K562 (cell line): ENCODE data around the gene SLC35E3. TPM values are rescaled to one million over a fixed set of nuclear protein-coding genes. Genes with fewer than 3 reads are reported as not detected.
A peak's percentile ranks its signal among the peaks of the same experiment; 100 is the strongest.

Experiments used
- EP400 ChIP-seq: fragments of 450-650 bp; IDR thresholded peaks from 2 replicates; pipeline ENCODE4 v1.6.1; 2017; ENCODE audit warnings: antibody characterized with exemption, mild to moderate bottlenecking, moderate library complexity
- HDAC1 ChIP-seq, 2 experiments: fragments of 450-650 bp; IDR thresholded peaks; 2 replicates each; pipeline ENCODE4 v1.6.1; 2016 to 2017; ENCODE audit warnings: inconsistent platforms in 1 of 2, mild to moderate bottlenecking in 1 of 2, moderate library complexity in 1 of 2
- MGA ChIP-seq: fragments of 450-650 bp; IDR thresholded peaks from 2 replicates; pipeline ENCODE4 v1.6.1; 2016; ENCODE audit warnings: mild to moderate bottlenecking, moderate library complexity
- SAFB2 ChIP-seq: fragments of 200-400 bp; formaldehyde crosslinking; IDR thresholded peaks from 2 replicates; pipeline ENCODE4 v1.6.1; 2018; ENCODE audit warnings: borderline replicate concordance, low read length, low read depth, moderate library complexity; ENCODE audit not compliant: severe bottlenecking
- SAP30 ChIP-seq: fragments of 200-600 bp; sonication (generic); IDR thresholded peaks from 2 replicates; pipeline ENCODE4 v1.6.1; 2012; ENCODE audit warnings: borderline replicate concordance, low read depth, mild to moderate bottlenecking, moderate library complexity, low read length, control low read depth, inconsistent platforms; ENCODE audit not compliant: insufficient read depth, poor library complexity, severe bottlenecking
- SMAD1 ChIP-seq: fragments of 150-350 bp; IDR thresholded peaks from 2 replicates; pipeline ENCODE4 v1.6.1; 2014; ENCODE audit warnings: low read length, low read depth; ENCODE audit not compliant: partially characterized antibody
- SMAD3 ChIP-seq: fragments of 450-650 bp; formaldehyde crosslinking; conservative IDR thresholded peaks from 2 replicates; pipeline ENCODE4 v1.4.0; 2020; ENCODE audit warnings: mild to moderate bottlenecking
- ZNF143 ChIP-seq: sonication (generic); formaldehyde crosslinking; IDR thresholded peaks from 2 replicates; pipeline ENCODE4 v1.9.0; 2022; ENCODE audit warnings: mild to moderate bottlenecking, missing genetic modification reagents
- polyA plus RNA-seq, 8 experiments: library from polyadenylated mRNA; depleted of rRNA in 4 of 8; stranded (reverse) in 5 of 8; unstranded in 3 of 8; fragments of >200 nt; fragmentation: Nextera tagmentation in 2 of 8; fragmentation: Illumina TruSeq in 1 of 8; extraction: Ambion mirVana in 2 of 8; extraction: Trizol in 1 of 8; gene quantifications; 2 replicates each; pipeline versions ENCODE4 v1.2.1 to v1.2.3, GENCODE V29; 2011 to 2014; ENCODE audit warnings: inconsistent platforms in 1 of 8, missing spikeins in 1 of 8
- total RNA-seq, 7 experiments: library from RNA; depleted of rRNA in 6 of 7; stranded (reverse); fragments of >200 nt in 6 of 7; fragmentation: Illumina TruSeq in 2 of 7; extraction: Trizol in 2 of 7; gene quantifications; 2 replicates each; pipeline versions ENCODE4 v1.2.1 to v1.2.3, GENCODE V29; 2011 to 2021; ENCODE audit warnings: low replicate concordance in 1 of 7

Gene SLC35E3
- total and polyA plus RNA-seq, 9 of the 15 experiments (the other 6 are each of a cell fraction or from before 2014, with no cell fraction given) = 1.2 to 5.9 (median 3.8) TPM

- TF ChIP-seq SMAD1 (peak; percentile 91), HDAC1 (IDR thresholded peaks at IDR 0.05) (peak in 1 of 2 experiments; percentile 50; a peak in 1 of 4 replicates), MGA (no peak; the same call in 1 of the 2 replicates), ZNF143 (CRISPR knock-in tag) (no peak), SMAD3 (no peak), SAP30 (peak; percentile 26), SAFB2 (no peak), EP400 (peak; percentile 87)
Observed at GRCh38 chr12:68807576-68808387, 61.8 kb downstream of the SLC35E3 start, which contains the start of gene MDM2 (continued).
